HEK293 (cell line): ENCODE data around the gene YAE1.

Experiments used
- ZBTB21 ChIP-seq: fragments of 450-650 bp; formaldehyde crosslinking; IDR thresholded peaks from 2 replicates; pipeline ENCODE4 v1.5.1; 2017; ENCODE audit warnings: missing biosample characterization, missing genetic modification characterization
- ZFP69B ChIP-seq: fragments of 450-650 bp; formaldehyde crosslinking; IDR thresholded peaks from 2 replicates; pipeline ENCODE4 v1.5.1; 2016; ENCODE audit warnings: missing biosample characterization, missing genetic modification characterization
- ZNF175 ChIP-seq: fragments of 450-650 bp; formaldehyde crosslinking; IDR thresholded peaks from 2 replicates; pipeline ENCODE4 v1.5.1; 2016; ENCODE audit warnings: missing biosample characterization, missing genetic modification characterization
- ZNF48 ChIP-seq: fragments of 450-650 bp; formaldehyde crosslinking; IDR thresholded peaks from 2 replicates; pipeline ENCODE4 v1.5.1; 2016; ENCODE audit warnings: missing biosample characterization, missing genetic modification characterization
- TF ChIP-seq, protein P1 (sequence below): fragments of 450-650 bp; formaldehyde crosslinking; IDR thresholded peaks from 2 replicates; pipeline ENCODE4 v1.5.1; 2016; ENCODE audit warnings: missing biosample characterization, missing genetic modification characterization
- TF ChIP-seq, protein P2 (sequence below): fragments of 450-650 bp; formaldehyde crosslinking; optimal IDR thresholded peaks from 2 replicates; pipeline ENCODE3; 2016; ENCODE audit warnings: missing biosample characterization, mild to moderate bottlenecking, missing genetic modification characterization

DNA sequence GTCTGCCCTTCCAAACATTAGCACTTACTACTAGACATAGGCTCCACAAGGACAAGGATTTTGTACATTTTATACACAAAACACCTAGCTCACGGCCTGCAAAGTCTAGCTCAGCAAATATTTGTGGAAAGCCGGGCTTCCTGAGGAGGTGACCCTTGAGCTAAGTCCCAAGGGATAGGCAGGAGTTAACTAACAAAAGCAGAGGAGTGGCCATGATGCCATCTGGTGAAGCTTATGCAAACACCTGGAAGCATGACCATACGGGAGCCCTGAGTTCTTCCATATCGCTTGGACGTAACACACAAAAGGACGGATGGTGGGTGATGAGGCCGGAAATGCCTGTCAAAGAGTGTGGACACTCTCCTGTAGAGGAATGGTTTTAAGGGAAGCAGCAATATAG lies 25.9 kb upstream of the YAE1 start:
- TF ChIP-seq, protein P1, sequence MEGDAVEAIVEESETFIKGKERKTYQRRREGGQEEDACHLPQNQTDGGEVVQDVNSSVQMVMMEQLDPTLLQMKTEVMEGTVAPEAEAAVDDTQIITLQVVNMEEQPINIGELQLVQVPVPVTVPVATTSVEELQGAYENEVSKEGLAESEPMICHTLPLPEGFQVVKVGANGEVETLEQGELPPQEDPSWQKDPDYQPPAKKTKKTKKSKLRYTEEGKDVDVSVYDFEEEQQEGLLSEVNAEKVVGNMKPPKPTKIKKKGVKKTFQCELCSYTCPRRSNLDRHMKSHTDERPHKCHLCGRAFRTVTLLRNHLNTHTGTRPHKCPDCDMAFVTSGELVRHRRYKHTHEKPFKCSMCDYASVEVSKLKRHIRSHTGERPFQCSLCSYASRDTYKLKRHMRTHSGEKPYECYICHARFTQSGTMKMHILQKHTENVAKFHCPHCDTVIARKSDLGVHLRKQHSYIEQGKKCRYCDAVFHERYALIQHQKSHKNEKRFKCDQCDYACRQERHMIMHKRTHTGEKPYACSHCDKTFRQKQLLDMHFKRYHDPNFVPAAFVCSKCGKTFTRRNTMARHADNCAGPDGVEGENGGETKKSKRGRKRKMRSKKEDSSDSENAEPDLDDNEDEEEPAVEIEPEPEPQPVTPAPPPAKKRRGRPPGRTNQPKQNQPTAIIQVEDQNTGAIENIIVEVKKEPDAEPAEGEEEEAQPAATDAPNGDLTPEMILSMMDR (tag by site-specific recombination) = no peak
- TF ChIP-seq ZNF175 (tag by site-specific recombination) (no peak), ZNF48 (tag by site-specific recombination) (no peak), ZFP69B (tag by site-specific recombination) (no peak), ZBTB21 (tag by site-specific recombination) (no peak)
- TF ChIP-seq, protein P2, sequence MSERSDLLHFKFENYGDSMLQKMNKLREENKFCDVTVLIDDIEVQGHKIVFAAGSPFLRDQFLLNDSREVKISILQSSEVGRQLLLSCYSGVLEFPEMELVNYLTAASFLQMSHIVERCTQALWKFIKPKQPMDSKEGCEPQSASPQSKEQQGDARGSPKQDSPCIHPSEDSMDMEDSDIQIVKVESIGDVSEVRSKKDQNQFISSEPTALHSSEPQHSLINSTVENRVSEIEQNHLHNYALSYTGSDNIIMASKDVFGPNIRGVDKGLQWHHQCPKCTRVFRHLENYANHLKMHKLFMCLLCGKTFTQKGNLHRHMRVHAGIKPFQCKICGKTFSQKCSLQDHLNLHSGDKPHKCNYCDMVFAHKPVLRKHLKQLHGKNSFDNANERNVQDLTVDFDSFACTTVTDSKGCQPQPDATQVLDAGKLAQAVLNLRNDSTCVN (tag by site-specific recombination) = no peak
